ENCODE results near the gene TIMM21. TPM values are rescaled to one million over a fixed set of nuclear protein-coding genes. Genes with fewer than 3 reads are reported as not detected.

TIMM21 gene, protein sequence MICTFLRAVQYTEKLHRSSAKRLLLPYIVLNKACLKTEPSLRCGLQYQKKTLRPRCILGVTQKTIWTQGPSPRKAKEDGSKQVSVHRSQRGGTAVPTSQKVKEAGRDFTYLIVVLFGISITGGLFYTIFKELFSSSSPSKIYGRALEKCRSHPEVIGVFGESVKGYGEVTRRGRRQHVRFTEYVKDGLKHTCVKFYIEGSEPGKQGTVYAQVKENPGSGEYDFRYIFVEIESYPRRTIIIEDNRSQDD
- total RNA-seq (ENCODE audit: low replicate concordance), result 24.0 and 28.4 TPM in 2 replicates

DNA sequence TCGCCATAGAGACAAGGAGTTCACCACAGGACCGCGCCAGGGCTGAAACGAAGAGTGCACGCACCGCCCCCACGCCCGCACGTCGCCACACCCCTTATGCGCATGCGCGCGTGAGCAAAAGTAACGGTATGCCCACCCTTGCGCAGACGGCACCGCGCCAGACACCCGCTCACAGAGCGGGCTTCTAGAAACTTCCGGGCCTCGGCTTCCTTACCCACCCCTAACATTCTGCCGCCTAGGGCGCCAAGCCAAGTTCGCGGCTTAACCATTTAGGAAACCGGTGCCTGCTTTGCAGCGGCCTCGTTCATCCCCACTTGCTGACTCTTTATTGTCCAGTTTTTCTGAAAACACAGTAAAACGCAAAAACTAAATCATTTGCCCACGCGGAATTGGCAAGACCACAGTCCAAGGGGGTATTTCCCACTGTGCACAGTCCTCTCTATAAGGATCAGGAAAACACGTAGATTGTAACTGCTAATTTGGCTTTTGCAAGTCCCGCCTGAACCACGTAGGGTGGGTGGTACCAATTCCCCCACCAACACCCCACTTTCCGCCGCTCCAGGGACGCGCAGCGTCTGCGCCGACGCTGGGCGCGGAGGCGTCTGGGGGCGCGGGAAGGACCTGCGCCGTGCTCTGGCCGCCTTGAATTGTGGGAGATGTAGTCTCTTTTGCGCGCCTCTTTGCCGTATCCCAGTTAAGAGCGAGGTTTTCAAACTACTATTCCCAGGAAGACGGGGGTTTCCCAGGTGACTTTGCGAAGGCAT lies at the start of gene TIMM21, which contains the start of gene FBXO15:
TIMM21 (plus strand) TSS at position 745 of the 764 bp plus-strand sequence. CDS start 286 bp downstream, outside the sequence.
FBXO15 (minus strand) TSS at position 56 of the 764 bp plus-strand sequence; CDS start at position 7, 49 bp downstream.
- H3K27me3 Mint-ChIP-seq (ENCODE audit: insufficient read depth, low read depth), result no peaks in the 10 kb centered on the region
- no peaks in the 10 kb centered on the region for H3K36me3 Mint-ChIP-seq
- Histone ChIP-seq H3K9me3 (ENCODE audit: low read depth) (no peaks in the 10 kb centered on the region), H3K27ac (peak within 1 kb of the TSS; percentile 21), H3K9ac (peak within 1 kb of the TSS; percentile 83), H3K27me3 (peaks cover 6% of the 10 kb centered on the region), H2AFZ (replicated peaks) (peak within 1 kb of the TSS; percentile 79), H3K4me2 (peak within 1 kb of the TSS; percentile 91), H3K79me2 (ENCODE audit: low read depth) (peaks cover 42% of the 10 kb centered on the region), H3K4me1 (peaks cover 9% of the 10 kb centered on the region), H3K36me3 (no peaks in the 10 kb centered on the region), H3K4me3 (peak within 1 kb of the TSS; percentile 90), H3F3A (ENCODE audit: low read depth) (peaks cover 8% of the 10 kb centered on the region), H4K20me1 (ENCODE audit: low read depth) (no peaks in the 10 kb centered on the region)
- peak; percentile 97 for DNase-seq (ENCODE audit: low spot score)
- peak within 1 kb of the TSS; percentile 94 for H3K27ac Mint-ChIP-seq
- no peaks in the 10 kb centered on the region for H3K9me3 Mint-ChIP-seq
- peaks cover 27% of the 10 kb centered on the region for H3K4me1 Mint-ChIP-seq
- H3K4me3 Mint-ChIP-seq, result peak within 1 kb of the TSS; percentile 96
- no peak for TF ChIP-seq EZH2phosphoT487 (IDR thresholded peaks at IDR 0.05)
- TF ChIP-seq, protein P1, sequence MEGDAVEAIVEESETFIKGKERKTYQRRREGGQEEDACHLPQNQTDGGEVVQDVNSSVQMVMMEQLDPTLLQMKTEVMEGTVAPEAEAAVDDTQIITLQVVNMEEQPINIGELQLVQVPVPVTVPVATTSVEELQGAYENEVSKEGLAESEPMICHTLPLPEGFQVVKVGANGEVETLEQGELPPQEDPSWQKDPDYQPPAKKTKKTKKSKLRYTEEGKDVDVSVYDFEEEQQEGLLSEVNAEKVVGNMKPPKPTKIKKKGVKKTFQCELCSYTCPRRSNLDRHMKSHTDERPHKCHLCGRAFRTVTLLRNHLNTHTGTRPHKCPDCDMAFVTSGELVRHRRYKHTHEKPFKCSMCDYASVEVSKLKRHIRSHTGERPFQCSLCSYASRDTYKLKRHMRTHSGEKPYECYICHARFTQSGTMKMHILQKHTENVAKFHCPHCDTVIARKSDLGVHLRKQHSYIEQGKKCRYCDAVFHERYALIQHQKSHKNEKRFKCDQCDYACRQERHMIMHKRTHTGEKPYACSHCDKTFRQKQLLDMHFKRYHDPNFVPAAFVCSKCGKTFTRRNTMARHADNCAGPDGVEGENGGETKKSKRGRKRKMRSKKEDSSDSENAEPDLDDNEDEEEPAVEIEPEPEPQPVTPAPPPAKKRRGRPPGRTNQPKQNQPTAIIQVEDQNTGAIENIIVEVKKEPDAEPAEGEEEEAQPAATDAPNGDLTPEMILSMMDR (IDR thresholded peaks at IDR 0.05), result peak; percentile 4

DNA sequence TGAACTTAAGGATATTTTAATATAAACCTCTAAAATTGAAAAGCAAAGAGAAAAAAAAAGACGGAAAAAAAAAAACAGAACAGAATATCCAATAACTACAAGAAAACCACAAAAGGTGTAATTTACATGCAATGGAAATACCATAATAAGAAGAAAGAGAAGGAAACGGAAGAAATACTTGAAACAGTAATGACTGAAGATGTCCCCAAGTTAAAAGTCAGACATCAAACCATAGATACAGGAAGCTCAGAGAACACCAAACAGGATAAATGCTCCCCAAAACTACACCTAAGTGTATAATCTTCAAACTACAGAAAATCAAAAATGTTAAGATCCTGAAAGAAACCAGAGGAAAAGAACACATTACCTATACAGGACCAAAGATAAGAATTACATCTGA lies 39.9 kb upstream of the TIMM21 start:
- Histone ChIP-seq H3K27ac (no peak overlapping the region), H3K9ac (no peak overlapping the region), H3K36me3 (no peaks in the 10 kb centered on the region), H3K9me3 (ENCODE audit: low read depth) (no peaks in the 10 kb centered on the region), H3K79me2 (ENCODE audit: low read depth) (no peaks in the 10 kb centered on the region), H3K4me1 (peaks cover 1% of the 10 kb centered on the region), H3K4me3 (no peak overlapping the region), H2AFZ (replicated peaks) (no peak overlapping the region), H3F3A (ENCODE audit: low read depth) (no peaks in the 10 kb centered on the region), H3K27me3 (no peaks in the 10 kb centered on the region), H3K4me2 (no peak overlapping the region), H4K20me1 (ENCODE audit: low read depth) (no peaks in the 10 kb centered on the region)
- no peak overlapping the region for H3K27ac Mint-ChIP-seq
- TF ChIP-seq EZH2 (IDR thresholded peaks at IDR 0.05) (no peak), EZH2phosphoT487 (IDR thresholded peaks at IDR 0.05) (no peak)
- TF ChIP-seq, protein P1 (IDR thresholded peaks at IDR 0.05), result no peak
- peaks cover 5% of the 10 kb centered on the region for H3K36me3 Mint-ChIP-seq
- H3K27me3 Mint-ChIP-seq (ENCODE audit: insufficient read depth, low read depth), result no peaks in the 10 kb centered on the region
- H3K4me3 Mint-ChIP-seq, result no peak overlapping the region
- H3K4me1 Mint-ChIP-seq, result peaks cover under 1% of the 10 kb centered on the region
- H3K9me3 Mint-ChIP-seq, result peaks cover 25% of the 10 kb centered on the region
- DNase-seq (ENCODE audit: low spot score), result no peak

DNA sequence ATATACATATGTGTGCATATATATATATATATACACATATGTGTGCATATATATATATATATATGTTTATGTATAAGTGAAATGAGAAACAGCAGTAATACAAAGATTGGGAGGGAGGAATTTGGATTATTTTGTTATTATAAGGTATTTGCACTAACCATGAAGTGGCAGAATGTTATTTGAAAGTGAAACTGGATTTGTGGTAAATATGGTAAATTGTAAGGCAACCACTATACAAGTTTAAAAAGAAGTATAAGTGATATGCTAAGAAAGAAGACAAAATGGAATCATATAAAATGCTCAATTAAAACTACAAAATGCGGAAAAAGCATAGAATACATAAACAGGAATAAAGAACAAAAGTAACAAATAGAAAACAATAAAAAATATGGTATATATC lies 38.2 kb upstream of the TIMM21 start:
- no peak for TF ChIP-seq EZH2 (IDR thresholded peaks at IDR 0.05)
- no peak for TF ChIP-seq EZH2phosphoT487 (IDR thresholded peaks at IDR 0.05)
- TF ChIP-seq, protein P1 (IDR thresholded peaks at IDR 0.05), result no peak
- H3K27ac ChIP-seq, result no peak overlapping the region
- no peak overlapping the region for H3K9ac ChIP-seq
- H3K79me2 ChIP-seq (ENCODE audit: low read depth), result no peaks in the 10 kb centered on the region
- Mint-ChIP-seq H3K27me3 (ENCODE audit: insufficient read depth, low read depth) (no peaks in the 10 kb centered on the region), H3K4me1 (peaks cover 17% of the 10 kb centered on the region), H3K4me3 (no peak overlapping the region), H3K36me3 (peaks cover 5% of the 10 kb centered on the region), H3K27ac (no peak overlapping the region), H3K9me3 (peaks cover 27% of the 10 kb centered on the region)
- no peak overlapping the region for H3K4me3 ChIP-seq
- no peaks in the 10 kb centered on the region for H3K27me3 ChIP-seq
- no peaks in the 10 kb centered on the region for H3K9me3 ChIP-seq (ENCODE audit: low read depth)
- DNase-seq (ENCODE audit: low spot score), result no peak
- no peak overlapping the region for H3K4me2 ChIP-seq
- peaks cover 16% of the 10 kb centered on the region for H3K4me1 ChIP-seq
- H3F3A ChIP-seq (ENCODE audit: low read depth), result peaks cover 4% of the 10 kb centered on the region
- no peaks in the 10 kb centered on the region for H4K20me1 ChIP-seq (ENCODE audit: low read depth)
- no peaks in the 10 kb centered on the region for H3K36me3 ChIP-seq
- no peak overlapping the region for H2AFZ ChIP-seq (replicated peaks)
